Skeletal muscle tissue (tissue), 4 donors: ENCODE data around the gene MTERF2. TPM values are rescaled to one million over a fixed set of nuclear protein-coding genes. Genes with fewer than 3 reads are reported as not detected.

Source experiments
- H3K27ac ChIP-seq: one replicate; pipeline ENCODE4 v1.7.0; 2013; ENCODE audit warnings: mild to moderate bottlenecking, low read depth, low read length, inconsistent platforms
- H3K27me3 ChIP-seq, 3 donors: one replicate each; pipeline ENCODE4 v1.7.0; 2013; ENCODE audit warnings: low read length in 3 of 3; ENCODE audit not compliant: control insufficient read depth in 3 of 3, insufficient read depth in 3 of 3
- H3K36me3 ChIP-seq, 3 donors: one replicate each; pipeline ENCODE4 v1.7.0; 2013; ENCODE audit warnings: low read length in 3 of 3; ENCODE audit not compliant: control insufficient read depth in 3 of 3, insufficient read depth in 3 of 3
- H3K4me1 ChIP-seq, 3 donors: one replicate each; pipeline ENCODE4 v1.7.0; 2013; ENCODE audit warnings: low read length in 3 of 3, mild to moderate bottlenecking in 3 of 3; ENCODE audit not compliant: control insufficient read depth in 3 of 3, insufficient read depth in 3 of 3
- H3K4me3 ChIP-seq, 3 donors: one replicate each; pipeline ENCODE4 v1.7.0; 2013; ENCODE audit warnings: low read length in 3 of 3
- H3K9ac ChIP-seq, 3 donors: one replicate each; pipeline ENCODE4 v1.7.0; 2013; ENCODE audit warnings: low read length in 3 of 3, mild to moderate bottlenecking in 3 of 3, moderate library complexity in 2 of 3, low read depth in 1 of 3
- H3K9me3 ChIP-seq, 3 donors: one replicate each; pipeline ENCODE4 v1.7.0; 2013; ENCODE audit warnings: low read length in 3 of 3; ENCODE audit not compliant: control insufficient read depth in 3 of 3
- total RNA-seq: library from RNA; depleted of rRNA; stranded (reverse); fragments of >200 nt; gene quantifications from one replicate; pipeline ENCODE4 v1.2.3, GENCODE V29; 2014
- donor health status: Osteomylitis.

The MTERF2 gene
- total RNA-seq, 1 donor from 2014 or later, result 9.9 TPM

GRCh38 chr12:106978035-106978800 is 8.7 kb downstream of the MTERF2 start:
- Histone ChIP-seq H3K4me3 (no peak overlapping the region), H3K9ac (no peak overlapping the region), H3K36me3 (peaks cover 0 to 10% (median 7%) of the 10 kb centered on the region in 3 donors), H3K9me3 (no peaks in the 10 kb centered on the region), H3K27me3 (no peaks in the 10 kb centered on the region), H3K4me1 (peaks cover 16 to 19% (median 18%) of the 10 kb centered on the region in 3 donors), H3K27ac (no peak overlapping the region)

GRCh38 chr12:106976668-106977067 is 10.3 kb downstream of the MTERF2 start:
- H3K4me1 ChIP-seq, result peaks cover 16 to 19% (median 18%) of the 10 kb centered on the region in 3 donors

GRCh38 chr12:106975993-106976658 is 10.8 kb downstream of the MTERF2 start:
- Histone ChIP-seq H3K27ac (peak overlapping the region; percentile 51), H3K36me3 (peaks cover 1 to 9% (median 6%) of the 10 kb centered on the region in 3 donors), H3K4me1 (peaks cover 16 to 19% (median 18%) of the 10 kb centered on the region in 3 donors), H3K9me3 (no peaks in the 10 kb centered on the region), H3K4me3 (no peak overlapping the region), H3K27me3 (no peaks in the 10 kb centered on the region), H3K9ac (no peak overlapping the region)

More at GRCh38 chr12:106976668-106977067, 10.3 kb downstream of the MTERF2 start:
- H3K4me3 ChIP-seq, result no peak overlapping the region
- H3K27me3 ChIP-seq, result no peaks in the 10 kb centered on the region
- H3K27ac ChIP-seq, result peak overlapping the region; percentile 51
- H3K9ac ChIP-seq, result no peak overlapping the region
- H3K36me3 ChIP-seq, result peaks cover 0 to 5% (median under 1%) of the 10 kb centered on the region in 3 donors
- no peaks in the 10 kb centered on the region for H3K9me3 ChIP-seq

GRCh38 chr12:106975098-106975497 is 11.8 kb downstream of the MTERF2 start:
- no peaks in the 10 kb centered on the region for H3K9me3 ChIP-seq
- H3K27ac ChIP-seq, result no peak overlapping the region
- no peak overlapping the region for H3K4me3 ChIP-seq
- H3K36me3 ChIP-seq, result peaks cover 4 to 14% (median 12%) of the 10 kb centered on the region in 3 donors
- H3K4me1 ChIP-seq, result peaks cover 16 to 19% (median 18%) of the 10 kb centered on the region in 3 donors
- H3K9ac ChIP-seq, result no peak overlapping the region
- no peaks in the 10 kb centered on the region for H3K27me3 ChIP-seq

- H3K27ac ChIP-seq, result no peak overlapping the region
- H3K9ac ChIP-seq, result no peak overlapping the region
- peaks cover 16 to 19% (median 18%) of the 10 kb centered on the region in 3 donors for H3K4me1 ChIP-seq
- H3K4me3 ChIP-seq, result no peak overlapping the region
- no peaks in the 10 kb centered on the region for H3K9me3 ChIP-seq
- no peaks in the 10 kb centered on the region for H3K27me3 ChIP-seq
- peaks cover 4 to 14% (median 12%) of the 10 kb centered on the region in 3 donors for H3K36me3 ChIP-seq
These were observed 12.4 kb downstream of the MTERF2 start for GRCh38 chr12:106974511-106974910.

- peaks cover 15 to 19% (median 18%) of the 10 kb centered on the region in 3 donors for H3K4me1 ChIP-seq
These were observed 13.4 kb downstream of the MTERF2 start for GRCh38 chr12:106973545-106973944.

GRCh38 chr12:106971065-106971464 is 15.9 kb downstream of the MTERF2 start:
- Histone ChIP-seq H3K9me3 (no peaks in the 10 kb centered on the region), H3K9ac (no peak overlapping the region), H3K4me3 (no peak overlapping the region), H3K27ac (no peak overlapping the region), H3K27me3 (no peaks in the 10 kb centered on the region), H3K4me1 (peaks cover 3 to 6% (median 4%) of the 10 kb centered on the region in 3 donors), H3K36me3 (peaks cover 4 to 24% (median 24%) of the 10 kb centered on the region in 3 donors)

More at GRCh38 chr12:106973545-106973944, 13.4 kb downstream of the MTERF2 start:
- Histone ChIP-seq H3K36me3 (peaks cover 4 to 14% (median 12%) of the 10 kb centered on the region in 3 donors), H3K9me3 (no peaks in the 10 kb centered on the region), H3K4me3 (no peak overlapping the region), H3K27ac (no peak overlapping the region), H3K9ac (no peak overlapping the region), H3K27me3 (no peaks in the 10 kb centered on the region)

- H3K4me1 ChIP-seq, result no peaks in the 10 kb centered on the region
- H3K27ac ChIP-seq, result no peak overlapping the region
- no peak overlapping the region for H3K4me3 ChIP-seq
- H3K27me3 ChIP-seq, result no peaks in the 10 kb centered on the region
- peaks cover 0 to 11% (median 11%) of the 10 kb centered on the region in 3 donors for H3K36me3 ChIP-seq
- no peaks in the 10 kb centered on the region for H3K9me3 ChIP-seq
- H3K9ac ChIP-seq, result no peak overlapping the region
These were observed 22.4 kb downstream of the MTERF2 start for GRCh38 chr12:106964526-106964925.

- Histone ChIP-seq H3K9me3 (no peaks in the 10 kb centered on the region), H3K36me3 (peaks cover 0 to 2% (median 2%) of the 10 kb centered on the region in 3 donors), H3K4me1 (peaks cover 5 to 18% (median 7%) of the 10 kb centered on the region in 3 donors), H3K27ac (no peak overlapping the region), H3K4me3 (no peak overlapping the region), H3K27me3 (no peaks in the 10 kb centered on the region), H3K9ac (no peak overlapping the region)
These were observed 24.7 kb downstream of the MTERF2 start for GRCh38 chr12:106962286-106962685.

GRCh38 chr12:106960443-106960842 is 26.5 kb downstream of the MTERF2 start:
- Histone ChIP-seq H3K27ac (no peak overlapping the region), H3K4me1 (peaks cover 5 to 21% (median 7%) of the 10 kb centered on the region in 3 donors), H3K36me3 (no peaks in the 10 kb centered on the region), H3K27me3 (no peaks in the 10 kb centered on the region), H3K9me3 (no peaks in the 10 kb centered on the region), H3K9ac (no peak overlapping the region), H3K4me3 (no peak overlapping the region)
